Gastroesophageal sphincter (tissue), 3 donors: ENCODE results near the gene CLCN2.

ENCODE experiments used
- POLR2A ChIP-seq, 2 donors: fragments of 450-650 bp; IDR thresholded peaks; one replicate each; pipeline ENCODE4 v1.6.1; 2017; ENCODE audit warnings: antibody characterized with exemption in 2 of 2, mild to moderate bottlenecking in 2 of 2, moderate library complexity in 1 of 2
- POLR2AphosphoS5 ChIP-seq: sonication (generic); formaldehyde crosslinking; IDR thresholded peaks from one replicate; pipeline ENCODE4 v1.6.1; 2017; ENCODE audit warnings: antibody characterized with exemption
- TF ChIP-seq, protein P1 (sequence below), 4 experiments: fragments of 200-600 bp in 2 of 4; fragments of 450-650 bp in 2 of 4; sonication (generic) in 1 of 4; IDR thresholded peaks; one replicate each; pipeline ENCODE4 v1.5.1; 2017 to 2019; ENCODE audit warnings: antibody characterized with exemption in 4 of 4, mild to moderate bottlenecking in 2 of 4, moderate library complexity in 2 of 4

DNA sequence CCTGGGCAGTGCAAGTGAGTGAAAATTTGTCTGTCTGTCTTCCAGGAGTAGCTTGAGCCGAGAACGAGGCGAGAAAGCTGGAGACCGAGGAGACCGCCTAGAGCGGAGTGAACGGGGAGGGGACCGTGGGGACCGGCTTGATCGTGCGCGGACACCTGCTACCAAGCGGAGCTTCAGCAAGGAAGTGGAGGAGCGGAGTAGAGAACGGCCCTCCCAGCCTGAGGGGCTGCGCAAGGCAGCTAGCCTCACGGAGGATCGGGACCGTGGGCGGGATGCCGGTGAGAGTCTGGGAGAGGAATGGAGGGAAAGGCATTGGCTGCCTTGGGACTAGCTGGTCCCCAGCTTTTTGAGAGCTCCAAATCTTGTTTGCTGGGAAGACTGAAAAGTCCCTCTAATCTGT, 34.2 kb downstream of the CLCN2 start:
- TF ChIP-seq, protein P1, sequence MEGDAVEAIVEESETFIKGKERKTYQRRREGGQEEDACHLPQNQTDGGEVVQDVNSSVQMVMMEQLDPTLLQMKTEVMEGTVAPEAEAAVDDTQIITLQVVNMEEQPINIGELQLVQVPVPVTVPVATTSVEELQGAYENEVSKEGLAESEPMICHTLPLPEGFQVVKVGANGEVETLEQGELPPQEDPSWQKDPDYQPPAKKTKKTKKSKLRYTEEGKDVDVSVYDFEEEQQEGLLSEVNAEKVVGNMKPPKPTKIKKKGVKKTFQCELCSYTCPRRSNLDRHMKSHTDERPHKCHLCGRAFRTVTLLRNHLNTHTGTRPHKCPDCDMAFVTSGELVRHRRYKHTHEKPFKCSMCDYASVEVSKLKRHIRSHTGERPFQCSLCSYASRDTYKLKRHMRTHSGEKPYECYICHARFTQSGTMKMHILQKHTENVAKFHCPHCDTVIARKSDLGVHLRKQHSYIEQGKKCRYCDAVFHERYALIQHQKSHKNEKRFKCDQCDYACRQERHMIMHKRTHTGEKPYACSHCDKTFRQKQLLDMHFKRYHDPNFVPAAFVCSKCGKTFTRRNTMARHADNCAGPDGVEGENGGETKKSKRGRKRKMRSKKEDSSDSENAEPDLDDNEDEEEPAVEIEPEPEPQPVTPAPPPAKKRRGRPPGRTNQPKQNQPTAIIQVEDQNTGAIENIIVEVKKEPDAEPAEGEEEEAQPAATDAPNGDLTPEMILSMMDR (IDR thresholded peaks at IDR 0.05): no peak
- TF ChIP-seq POLR2AphosphoS5 (no peak), POLR2A (IDR thresholded peaks at IDR 0.05) (no peak)
